ENCODE measurements around the gene ENTPD5. TPM values are rescaled to one million over a fixed set of nuclear protein-coding genes. Genes with fewer than 3 reads are reported as not detected.

The ENTPD5 gene
- polyA plus RNA-seq, 1 donor from 2014 or later = 5.7 TPM

DNA sequence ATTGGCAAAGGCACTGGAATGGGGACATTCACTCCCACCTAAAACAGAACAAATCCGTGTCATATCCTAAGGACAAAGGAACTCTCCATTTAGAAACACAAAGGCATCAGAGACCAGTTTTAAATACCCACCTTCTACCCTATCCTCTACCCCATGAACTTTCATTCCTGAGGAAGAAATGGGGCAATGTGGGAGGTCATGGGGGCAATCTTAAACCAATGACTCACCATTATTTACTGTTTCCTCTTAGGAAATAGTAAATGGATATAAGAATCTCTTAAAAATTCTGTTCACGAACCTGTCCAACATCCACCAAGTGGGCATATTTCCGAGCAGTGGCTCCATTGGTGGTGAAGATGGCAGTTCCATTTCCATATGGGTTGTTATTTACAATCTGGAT, 45.8 kb upstream of the ENTPD5 start:
- TF ChIP-seq EZH2 (IDR thresholded peaks at IDR 0.05; ENCODE audit: borderline replicate concordance, insufficient read depth, low read length, poor library complexity, severe bottlenecking) (no peak), MXI1 (conservative IDR thresholded peaks at IDR 0.05; ENCODE audit: poor library complexity, severe bottlenecking) (no peak)
- no peaks in the 10 kb centered on the region for H3K27me3 ChIP-seq (ENCODE audit: insufficient read depth, low read depth, low read length)

DNA sequence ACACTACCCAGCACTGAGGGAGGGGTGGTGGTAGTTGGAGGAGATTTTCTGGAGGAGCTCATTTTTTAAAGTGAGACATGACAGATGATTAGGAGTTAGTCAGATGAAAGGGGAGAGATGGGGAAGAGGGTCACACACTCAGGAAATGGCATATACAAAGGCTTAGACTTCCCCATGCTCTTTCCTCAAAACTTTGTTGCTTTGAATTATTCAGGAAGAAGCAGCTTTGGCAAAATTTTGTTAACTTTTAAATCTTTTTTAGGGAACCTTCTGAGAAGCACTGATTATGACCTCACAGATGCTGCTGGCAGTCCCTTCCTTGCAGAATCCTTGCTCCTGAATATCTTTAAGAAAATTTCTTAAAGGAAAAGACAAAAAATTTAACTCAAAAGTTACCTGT, 45.3 kb upstream of the ENTPD5 start:
- no peak for TF ChIP-seq RAD21 (conservative IDR thresholded peaks at IDR 0.05)
- TF ChIP-seq, protein P1, sequence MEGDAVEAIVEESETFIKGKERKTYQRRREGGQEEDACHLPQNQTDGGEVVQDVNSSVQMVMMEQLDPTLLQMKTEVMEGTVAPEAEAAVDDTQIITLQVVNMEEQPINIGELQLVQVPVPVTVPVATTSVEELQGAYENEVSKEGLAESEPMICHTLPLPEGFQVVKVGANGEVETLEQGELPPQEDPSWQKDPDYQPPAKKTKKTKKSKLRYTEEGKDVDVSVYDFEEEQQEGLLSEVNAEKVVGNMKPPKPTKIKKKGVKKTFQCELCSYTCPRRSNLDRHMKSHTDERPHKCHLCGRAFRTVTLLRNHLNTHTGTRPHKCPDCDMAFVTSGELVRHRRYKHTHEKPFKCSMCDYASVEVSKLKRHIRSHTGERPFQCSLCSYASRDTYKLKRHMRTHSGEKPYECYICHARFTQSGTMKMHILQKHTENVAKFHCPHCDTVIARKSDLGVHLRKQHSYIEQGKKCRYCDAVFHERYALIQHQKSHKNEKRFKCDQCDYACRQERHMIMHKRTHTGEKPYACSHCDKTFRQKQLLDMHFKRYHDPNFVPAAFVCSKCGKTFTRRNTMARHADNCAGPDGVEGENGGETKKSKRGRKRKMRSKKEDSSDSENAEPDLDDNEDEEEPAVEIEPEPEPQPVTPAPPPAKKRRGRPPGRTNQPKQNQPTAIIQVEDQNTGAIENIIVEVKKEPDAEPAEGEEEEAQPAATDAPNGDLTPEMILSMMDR (IDR thresholded peaks at IDR 0.05; ENCODE audit: poor library complexity, severe bottlenecking) = no peak
- no peak for TF ChIP-seq SMC3 (conservative IDR thresholded peaks at IDR 0.05; ENCODE audit: poor library complexity)
- no peak for TF ChIP-seq EP300 (conservative IDR thresholded peaks at IDR 0.05; ENCODE audit: poor library complexity, severe bottlenecking)
- TF ChIP-seq TAF1 (IDR thresholded peaks at IDR 0.05; ENCODE audit: low read depth) = no peak
- no peak for TF ChIP-seq EZH2 (IDR thresholded peaks at IDR 0.05; ENCODE audit: borderline replicate concordance, insufficient read depth, low read length, poor library complexity, severe bottlenecking)
- TF ChIP-seq, protein P2, sequence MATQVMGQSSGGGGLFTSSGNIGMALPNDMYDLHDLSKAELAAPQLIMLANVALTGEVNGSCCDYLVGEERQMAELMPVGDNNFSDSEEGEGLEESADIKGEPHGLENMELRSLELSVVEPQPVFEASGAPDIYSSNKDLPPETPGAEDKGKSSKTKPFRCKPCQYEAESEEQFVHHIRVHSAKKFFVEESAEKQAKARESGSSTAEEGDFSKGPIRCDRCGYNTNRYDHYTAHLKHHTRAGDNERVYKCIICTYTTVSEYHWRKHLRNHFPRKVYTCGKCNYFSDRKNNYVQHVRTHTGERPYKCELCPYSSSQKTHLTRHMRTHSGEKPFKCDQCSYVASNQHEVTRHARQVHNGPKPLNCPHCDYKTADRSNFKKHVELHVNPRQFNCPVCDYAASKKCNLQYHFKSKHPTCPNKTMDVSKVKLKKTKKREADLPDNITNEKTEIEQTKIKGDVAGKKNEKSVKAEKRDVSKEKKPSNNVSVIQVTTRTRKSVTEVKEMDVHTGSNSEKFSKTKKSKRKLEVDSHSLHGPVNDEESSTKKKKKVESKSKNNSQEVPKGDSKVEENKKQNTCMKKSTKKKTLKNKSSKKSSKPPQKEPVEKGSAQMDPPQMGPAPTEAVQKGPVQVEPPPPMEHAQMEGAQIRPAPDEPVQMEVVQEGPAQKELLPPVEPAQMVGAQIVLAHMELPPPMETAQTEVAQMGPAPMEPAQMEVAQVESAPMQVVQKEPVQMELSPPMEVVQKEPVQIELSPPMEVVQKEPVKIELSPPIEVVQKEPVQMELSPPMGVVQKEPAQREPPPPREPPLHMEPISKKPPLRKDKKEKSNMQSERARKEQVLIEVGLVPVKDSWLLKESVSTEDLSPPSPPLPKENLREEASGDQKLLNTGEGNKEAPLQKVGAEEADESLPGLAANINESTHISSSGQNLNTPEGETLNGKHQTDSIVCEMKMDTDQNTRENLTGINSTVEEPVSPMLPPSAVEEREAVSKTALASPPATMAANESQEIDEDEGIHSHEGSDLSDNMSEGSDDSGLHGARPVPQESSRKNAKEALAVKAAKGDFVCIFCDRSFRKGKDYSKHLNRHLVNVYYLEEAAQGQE (IDR thresholded peaks at IDR 0.05; ENCODE audit: borderline replicate concordance) = no peak
- no peak for TF ChIP-seq MXI1 (conservative IDR thresholded peaks at IDR 0.05; ENCODE audit: poor library complexity, severe bottlenecking)
- TF ChIP-seq POLR2AphosphoS5 (IDR thresholded peaks at IDR 0.05) = no peak
- Histone ChIP-seq H3F3A (ENCODE audit: insufficient read depth, low read length, poor library complexity, severe bottlenecking) (no peaks in the 10 kb centered on the region), H4K20me1 (ENCODE audit: insufficient read depth) (no peaks in the 10 kb centered on the region), H3K9me3 (ENCODE audit: low read length) (no peaks in the 10 kb centered on the region), H3K4me2 (ENCODE audit: low read length) (no peak overlapping the region), H3K79me2 (replicated peaks; ENCODE audit: insufficient read depth, low read length) (no peaks in the 10 kb centered on the region), H3K36me3 (ENCODE audit: insufficient read depth, low read length) (no peaks in the 10 kb centered on the region), H3K4me3 (ENCODE audit: low read length) (no peak overlapping the region), H3K9ac (ENCODE audit: low read length) (no peak overlapping the region), H3K27ac (ENCODE audit: low read length) (no peak overlapping the region), H3K27me3 (ENCODE audit: insufficient read depth, low read depth, low read length) (no peaks in the 10 kb centered on the region), H3K9me2 (ENCODE audit: insufficient read depth, low read length) (no peaks in the 10 kb centered on the region), H2AFZ (ENCODE audit: low read depth, low read length) (no peak overlapping the region)

More for the DNA sequence above, 45.8 kb upstream of the ENTPD5 start:
- H3K9me2 ChIP-seq (ENCODE audit: insufficient read depth, low read length) = no peaks in the 10 kb centered on the region
- H3K27ac ChIP-seq (ENCODE audit: low read length) = no peak overlapping the region
- no peak overlapping the region for H3K4me3 ChIP-seq (ENCODE audit: low read length)
- no peak overlapping the region for H2AFZ ChIP-seq (ENCODE audit: low read depth, low read length)
- no peak overlapping the region for H3K9ac ChIP-seq (ENCODE audit: low read length)
- no peaks in the 10 kb centered on the region for H3K36me3 ChIP-seq (ENCODE audit: insufficient read depth, low read length)
- no peak overlapping the region for H3K4me2 ChIP-seq (ENCODE audit: low read length)
- no peaks in the 10 kb centered on the region for H4K20me1 ChIP-seq (ENCODE audit: insufficient read depth)
- no peaks in the 10 kb centered on the region for H3F3A ChIP-seq (ENCODE audit: insufficient read depth, low read length, poor library complexity, severe bottlenecking)
- no peaks in the 10 kb centered on the region for H3K9me3 ChIP-seq (ENCODE audit: low read length)
- H3K79me2 ChIP-seq (replicated peaks; ENCODE audit: insufficient read depth, low read length) = no peaks in the 10 kb centered on the region

DNA sequence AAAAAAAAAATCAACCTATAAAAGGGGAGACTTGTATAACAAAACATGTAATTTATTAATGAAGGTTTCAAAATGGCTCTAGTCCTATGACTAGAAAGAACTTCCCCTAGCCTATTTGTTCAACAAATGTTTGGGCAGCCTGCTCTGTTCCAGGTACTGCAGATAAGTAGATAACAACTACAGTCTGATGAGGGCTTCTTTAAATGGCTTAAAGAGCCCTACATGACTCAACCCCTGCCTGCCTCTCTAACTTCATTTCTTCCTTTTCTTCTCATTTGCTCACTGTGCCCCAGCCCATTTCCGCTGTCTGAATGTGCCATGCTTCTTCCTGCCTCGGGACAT, 43.7 kb upstream of the ENTPD5 start:
- no peaks in the 10 kb centered on the region for H3K9me2 ChIP-seq (ENCODE audit: insufficient read depth, low read length)
- H3K36me3 ChIP-seq (ENCODE audit: insufficient read depth, low read length) = no peaks in the 10 kb centered on the region
- H3K4me2 ChIP-seq (ENCODE audit: low read length) = no peak overlapping the region
- H3K27me3 ChIP-seq (ENCODE audit: insufficient read depth, low read depth, low read length) = no peaks in the 10 kb centered on the region
- no peaks in the 10 kb centered on the region for H3F3A ChIP-seq (ENCODE audit: insufficient read depth, low read length, poor library complexity, severe bottlenecking)
- H3K9me3 ChIP-seq (ENCODE audit: low read length) = no peaks in the 10 kb centered on the region
- no peak overlapping the region for H3K9ac ChIP-seq (ENCODE audit: low read length)
- H3K79me2 ChIP-seq (replicated peaks; ENCODE audit: insufficient read depth, low read length) = no peaks in the 10 kb centered on the region
- H4K20me1 ChIP-seq (ENCODE audit: insufficient read depth) = no peaks in the 10 kb centered on the region
- H3K27ac ChIP-seq (ENCODE audit: low read length) = no peak overlapping the region
- TF ChIP-seq SMC3 (conservative IDR thresholded peaks at IDR 0.05; ENCODE audit: poor library complexity) (no peak), POLR2AphosphoS5 (IDR thresholded peaks at IDR 0.05) (no peak), TAF1 (IDR thresholded peaks at IDR 0.05; ENCODE audit: low read depth) (no peak), RAD21 (conservative IDR thresholded peaks at IDR 0.05) (no peak), EP300 (conservative IDR thresholded peaks at IDR 0.05; ENCODE audit: poor library complexity, severe bottlenecking) (no peak), EZH2 (IDR thresholded peaks at IDR 0.05; ENCODE audit: borderline replicate concordance, insufficient read depth, low read length, poor library complexity, severe bottlenecking) (no peak)
- TF ChIP-seq, protein P2 (IDR thresholded peaks at IDR 0.05; ENCODE audit: borderline replicate concordance) = no peak
- TF ChIP-seq, protein P1 (IDR thresholded peaks at IDR 0.05; ENCODE audit: poor library complexity, severe bottlenecking) = no peak
- no peak overlapping the region for H3K4me3 ChIP-seq (ENCODE audit: low read length)
- no peak overlapping the region for H2AFZ ChIP-seq (ENCODE audit: low read depth, low read length)
